ENCODE measurements around the gene KSR1. TPM values are rescaled to one million over a fixed set of nuclear protein-coding genes. Genes with fewer than 3 reads are reported as not detected.

The KSR1 gene
- total RNA-seq, 6 experiments from 2014 or later: 1.9 to 4.9 (median 3.6) TPM

DNA sequence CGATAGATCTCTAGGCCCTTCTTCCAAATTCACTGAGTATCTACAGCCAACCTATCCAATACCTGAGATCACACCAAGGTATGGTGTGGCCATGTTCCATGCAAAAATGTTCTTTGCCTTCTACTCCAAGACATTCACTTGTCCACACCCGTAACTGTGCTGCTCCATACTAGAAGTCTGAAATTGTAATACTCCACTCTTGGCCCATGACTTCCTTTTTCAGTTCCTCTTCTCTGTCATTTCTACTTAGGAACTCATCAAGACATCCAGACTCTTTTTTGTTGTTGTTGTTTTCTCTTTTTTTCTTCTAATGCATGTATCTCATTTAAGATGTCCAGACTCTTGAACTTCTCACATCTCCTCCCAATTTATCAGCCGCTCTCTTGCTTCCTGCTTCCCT, 42.5 kb upstream of the KSR1 start:
- Mint-ChIP-seq H3K9me3 (no peaks in the 10 kb centered on the region), H3K4me1 (ENCODE audit: low read depth) (peaks cover 5% of the 10 kb centered on the region), H3K27ac (no peak overlapping the region), H3K36me3 (ENCODE audit: low read depth) (no peaks in the 10 kb centered on the region), H3K4me3 (no peak overlapping the region), H3K27me3 (ENCODE audit: insufficient read depth) (peaks cover 26% of the 10 kb centered on the region)
- TF ChIP-seq, protein P1, sequence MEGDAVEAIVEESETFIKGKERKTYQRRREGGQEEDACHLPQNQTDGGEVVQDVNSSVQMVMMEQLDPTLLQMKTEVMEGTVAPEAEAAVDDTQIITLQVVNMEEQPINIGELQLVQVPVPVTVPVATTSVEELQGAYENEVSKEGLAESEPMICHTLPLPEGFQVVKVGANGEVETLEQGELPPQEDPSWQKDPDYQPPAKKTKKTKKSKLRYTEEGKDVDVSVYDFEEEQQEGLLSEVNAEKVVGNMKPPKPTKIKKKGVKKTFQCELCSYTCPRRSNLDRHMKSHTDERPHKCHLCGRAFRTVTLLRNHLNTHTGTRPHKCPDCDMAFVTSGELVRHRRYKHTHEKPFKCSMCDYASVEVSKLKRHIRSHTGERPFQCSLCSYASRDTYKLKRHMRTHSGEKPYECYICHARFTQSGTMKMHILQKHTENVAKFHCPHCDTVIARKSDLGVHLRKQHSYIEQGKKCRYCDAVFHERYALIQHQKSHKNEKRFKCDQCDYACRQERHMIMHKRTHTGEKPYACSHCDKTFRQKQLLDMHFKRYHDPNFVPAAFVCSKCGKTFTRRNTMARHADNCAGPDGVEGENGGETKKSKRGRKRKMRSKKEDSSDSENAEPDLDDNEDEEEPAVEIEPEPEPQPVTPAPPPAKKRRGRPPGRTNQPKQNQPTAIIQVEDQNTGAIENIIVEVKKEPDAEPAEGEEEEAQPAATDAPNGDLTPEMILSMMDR (IDR thresholded peaks at IDR 0.05): no peak
- no peak for DNase-seq

DNA sequence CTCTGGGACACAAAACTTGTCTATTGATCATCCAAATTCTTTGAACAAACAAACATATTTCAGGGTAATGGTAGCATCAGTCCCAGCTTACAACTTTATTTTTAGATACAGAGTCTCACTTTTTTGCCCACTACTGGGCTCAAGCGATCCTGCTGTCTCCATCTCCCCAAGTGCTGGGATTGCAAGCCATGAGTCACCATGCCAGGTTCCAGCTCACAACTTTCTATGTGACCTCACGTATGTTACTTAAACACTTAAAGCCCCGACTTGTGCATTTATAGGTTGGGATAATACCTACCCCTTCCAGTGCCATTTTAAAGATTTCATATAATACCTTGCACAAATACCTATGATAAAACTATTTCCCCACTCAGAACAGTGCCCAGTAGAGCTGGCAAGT, 42.0 kb upstream of the KSR1 start:
- H3K4me3 Mint-ChIP-seq: no peak overlapping the region
- no peak for DNase-seq
- H3K36me3 Mint-ChIP-seq (ENCODE audit: low read depth): no peaks in the 10 kb centered on the region
- H3K27me3 Mint-ChIP-seq (ENCODE audit: insufficient read depth): peaks cover 29% of the 10 kb centered on the region
- no peak overlapping the region for H3K27ac Mint-ChIP-seq
- no peaks in the 10 kb centered on the region for H3K9me3 Mint-ChIP-seq
- H3K4me1 Mint-ChIP-seq (ENCODE audit: low read depth): peaks cover under 1% of the 10 kb centered on the region
- TF ChIP-seq, protein P1 (IDR thresholded peaks at IDR 0.05): no peak

DNA sequence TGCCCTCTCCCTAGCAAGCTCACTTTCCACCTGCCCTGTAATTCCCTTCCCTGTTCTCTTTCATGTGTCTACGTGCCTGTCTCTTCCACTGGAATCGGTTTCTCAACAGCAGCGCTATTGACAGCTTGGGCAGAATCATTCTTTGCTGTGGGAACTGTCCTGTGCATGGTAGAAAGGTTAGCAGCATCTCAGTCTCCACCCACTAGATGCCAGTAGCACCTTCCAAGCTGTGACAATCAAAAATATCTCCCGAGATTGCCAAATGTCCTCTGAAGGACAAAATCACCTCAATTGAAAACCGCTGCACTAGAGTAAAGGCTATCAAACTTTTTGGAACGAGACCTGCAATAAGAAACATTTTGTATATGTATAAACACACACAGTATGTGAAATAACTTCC, 41.6 kb upstream of the KSR1 start:
- H3K9me3 Mint-ChIP-seq: no peaks in the 10 kb centered on the region
- H3K27ac Mint-ChIP-seq: no peak overlapping the region
- DNase-seq: no peak
- peaks cover 32% of the 10 kb centered on the region for H3K27me3 Mint-ChIP-seq (ENCODE audit: insufficient read depth)
- H3K36me3 Mint-ChIP-seq (ENCODE audit: low read depth): no peaks in the 10 kb centered on the region
- H3K4me1 Mint-ChIP-seq (ENCODE audit: low read depth): no peaks in the 10 kb centered on the region
- no peak overlapping the region for H3K4me3 Mint-ChIP-seq
- TF ChIP-seq, protein P1 (IDR thresholded peaks at IDR 0.05): no peak

DNA sequence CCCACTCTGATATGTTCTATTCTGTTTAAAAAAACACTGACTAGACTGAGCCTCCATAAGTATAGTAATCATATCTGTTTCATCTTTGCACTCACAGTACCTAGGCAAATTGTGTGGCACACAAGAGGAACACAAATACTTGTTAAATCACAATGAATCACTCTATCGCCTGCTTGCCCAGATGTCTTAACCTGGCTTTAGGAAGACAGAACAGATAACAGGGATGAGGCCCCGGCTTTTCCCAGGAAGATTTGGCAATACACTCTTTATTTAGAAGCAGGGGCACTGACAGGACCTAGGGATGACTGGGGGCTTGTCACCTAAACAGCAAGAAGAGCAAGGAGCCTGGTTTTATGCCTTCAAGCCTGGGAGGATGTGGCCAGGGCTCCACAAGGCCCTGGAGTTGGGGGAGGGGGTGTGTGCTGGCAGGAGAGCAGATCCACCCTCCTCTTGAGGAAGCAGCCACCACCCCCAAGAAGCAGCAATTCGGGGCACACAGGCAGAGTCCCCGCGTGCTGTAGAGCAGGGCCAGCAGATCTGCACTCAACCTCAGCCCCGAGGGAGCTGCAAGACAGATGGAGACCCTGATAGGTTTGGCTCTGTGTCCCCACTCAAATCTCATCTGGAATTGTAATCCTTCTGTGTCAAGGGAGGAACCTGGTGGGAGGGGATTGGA, 41.0 kb upstream of the KSR1 start:
- H3K9me3 Mint-ChIP-seq: no peaks in the 10 kb centered on the region
- H3K27ac Mint-ChIP-seq: no peak overlapping the region
- TF ChIP-seq, protein P1 (IDR thresholded peaks at IDR 0.05): no peak
- no peaks in the 10 kb centered on the region for H3K4me1 Mint-ChIP-seq (ENCODE audit: low read depth)
- H3K36me3 Mint-ChIP-seq (ENCODE audit: low read depth): no peaks in the 10 kb centered on the region
- peaks cover 34% of the 10 kb centered on the region for H3K27me3 Mint-ChIP-seq (ENCODE audit: insufficient read depth)
- no peak overlapping the region for H3K4me3 Mint-ChIP-seq
- no peak for DNase-seq

DNA sequence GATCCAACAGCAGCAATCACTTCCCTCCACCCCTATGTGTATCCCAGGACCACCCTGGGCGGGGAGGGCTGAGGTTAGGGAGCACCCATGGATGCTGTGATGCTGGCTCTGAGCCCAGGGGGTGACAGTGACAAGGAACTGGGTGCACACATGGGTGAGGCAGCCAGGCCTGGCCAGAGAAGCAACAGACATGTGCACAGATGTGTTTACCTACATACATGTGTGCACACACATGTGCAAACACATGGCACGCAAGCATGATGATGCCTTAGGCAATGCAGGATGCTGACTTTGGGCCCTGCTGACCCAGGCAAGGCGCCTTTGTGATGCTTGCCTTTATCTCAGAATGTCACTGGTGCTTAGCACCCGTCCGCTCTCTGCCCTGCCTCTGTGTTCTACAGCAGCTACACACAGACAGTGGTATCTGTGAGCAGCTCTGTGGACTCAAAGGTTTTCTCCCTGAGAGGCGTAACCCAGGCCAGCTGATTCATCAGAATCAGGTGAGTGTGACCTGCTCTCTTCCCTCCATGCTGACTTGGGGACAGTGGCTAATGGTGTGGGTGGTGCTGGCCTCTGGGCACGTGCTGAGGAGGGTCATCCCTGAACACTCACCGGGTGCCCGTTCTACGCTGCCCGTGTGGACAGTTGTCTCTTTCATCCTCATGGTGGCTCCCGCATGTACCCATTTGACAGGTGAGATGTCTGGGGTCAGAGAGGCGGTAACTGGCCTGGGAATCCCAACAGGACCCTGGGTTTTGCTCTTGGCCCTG, 38.5 kb upstream of the KSR1 start:
- peaks cover 39% of the 10 kb centered on the region for H3K27me3 Mint-ChIP-seq (ENCODE audit: insufficient read depth)
- H3K9me3 Mint-ChIP-seq: no peaks in the 10 kb centered on the region
- no peaks in the 10 kb centered on the region for H3K4me1 Mint-ChIP-seq (ENCODE audit: low read depth)
- no peaks in the 10 kb centered on the region for H3K36me3 Mint-ChIP-seq (ENCODE audit: low read depth)
- TF ChIP-seq, protein P1 (IDR thresholded peaks at IDR 0.05): no peak
- H3K4me3 Mint-ChIP-seq: no peak overlapping the region
- no peak overlapping the region for H3K27ac Mint-ChIP-seq
- DNase-seq: no peak
